ENCODE data around the gene FRS2.
"Not testable (repeated sequence)": the region's sequence is repeated elsewhere in the genome, so short reads cannot be mapped to it uniquely, and the experiment has no call there.

The FRS2 gene

GRCh38 chr12:69588527-69588926 is 118.3 kb downstream of the FRS2 start:
- DNase-seq = no peak

- DNase-seq = no peak
Measured at GRCh38 chr12:69589082-69589481, 118.9 kb downstream of the FRS2 start.

GRCh38 chr12:69595689-69596088 is 125.5 kb downstream of the FRS2 start:
- no peak for DNase-seq

GRCh38 chr12:69598174-69598753 is 128.1 kb downstream of the FRS2 start:
- DNase-seq = no peak

- no peak for DNase-seq
Measured at GRCh38 chr12:69600804-69601203, 130.6 kb downstream of the FRS2 start.

GRCh38 chr12:69601962-69602685 is 131.9 kb downstream of the FRS2 start:
- no peak for DNase-seq

GRCh38 chr12:69602954-69603353 is 132.8 kb downstream of the FRS2 start:
- no peak for DNase-seq

- DNase-seq = not testable (repeated sequence)
Measured at GRCh38 chr12:69603556-69603955, 133.4 kb downstream of the FRS2 start.

GRCh38 chr12:69604275-69604674 is 134.1 kb downstream of the FRS2 start:
- not testable (repeated sequence) for DNase-seq

GRCh38 chr12:69608114-69608513 is 137.9 kb downstream of the FRS2 start:
- no peak for DNase-seq

GRCh38 chr12:69610126-69610525 is 139.9 kb downstream of the FRS2 start:
- no peak for DNase-seq

- DNase-seq = no peak
Measured at GRCh38 chr12:69610729-69611128, 140.5 kb downstream of the FRS2 start, which contains the start of gene LRRC10. TSS of gene LRRC10 (minus strand) at chr12:69610907. CDS start at chr12:69610838, 69 bp downstream.

- no peak for DNase-seq
Measured at GRCh38 chr12:69613351-69613750, 143.2 kb downstream of the FRS2 start.

GRCh38 chr12:69616025-69616424 is 145.8 kb downstream of the FRS2 start:
- DNase-seq = no peak

- DNase-seq = no peak
Measured at GRCh38 chr12:69619050-69619449, 148.9 kb downstream of the FRS2 start.

GRCh38 chr12:69620077-69620476 is 149.9 kb downstream of the FRS2 start:
- no peak for DNase-seq

- DNase-seq = no peak
Measured at GRCh38 chr12:69620921-69621320, 150.7 kb downstream of the FRS2 start.

GRCh38 chr12:69621551-69621950 is 151.4 kb downstream of the FRS2 start:
- DNase-seq = no peak

GRCh38 chr12:69623970-69624369 is 153.8 kb downstream of the FRS2 start:
- DNase-seq = no peak

- DNase-seq = no peak
Measured at GRCh38 chr12:69627501-69627900, 157.3 kb downstream of the FRS2 start.

Measured in NCI-H2227 treated with DMSO at 0.1 percent for 48 hours (cell line).